Left lobe of liver (tissue), 2 donors: ENCODE results near the gene NUF2. TPM values are rescaled to one million over a fixed set of nuclear protein-coding genes. Genes with fewer than 3 reads are reported as not detected.

Experiments
- ATAC-seq: fragments of 200-7000 bp; cut with Tn5 transposase; one replicate; pipeline ENCODE4 v1.9.1; 2020; ENCODE audit warnings: mild to moderate bottlenecking, moderate library complexity
- DNase-seq: peaks from one replicate; pipeline ENCODE4 v3.0.0-alpha.2; 2020; ENCODE audit warnings: low spot score
- total RNA-seq: library from RNA; stranded (reverse); gene quantifications from one replicate; pipeline ENCODE4 v1.2.1, GENCODE V29; 2021
- donor health status: DM: no; HTN: no; CAD: no; lungs with moderate emphysema.
- donor health status: DM: no; HTN: yes; CAD: no.

The NUF2 gene
- total RNA-seq, 1 donor from 2014 or later, result 0.45 TPM

DNA sequence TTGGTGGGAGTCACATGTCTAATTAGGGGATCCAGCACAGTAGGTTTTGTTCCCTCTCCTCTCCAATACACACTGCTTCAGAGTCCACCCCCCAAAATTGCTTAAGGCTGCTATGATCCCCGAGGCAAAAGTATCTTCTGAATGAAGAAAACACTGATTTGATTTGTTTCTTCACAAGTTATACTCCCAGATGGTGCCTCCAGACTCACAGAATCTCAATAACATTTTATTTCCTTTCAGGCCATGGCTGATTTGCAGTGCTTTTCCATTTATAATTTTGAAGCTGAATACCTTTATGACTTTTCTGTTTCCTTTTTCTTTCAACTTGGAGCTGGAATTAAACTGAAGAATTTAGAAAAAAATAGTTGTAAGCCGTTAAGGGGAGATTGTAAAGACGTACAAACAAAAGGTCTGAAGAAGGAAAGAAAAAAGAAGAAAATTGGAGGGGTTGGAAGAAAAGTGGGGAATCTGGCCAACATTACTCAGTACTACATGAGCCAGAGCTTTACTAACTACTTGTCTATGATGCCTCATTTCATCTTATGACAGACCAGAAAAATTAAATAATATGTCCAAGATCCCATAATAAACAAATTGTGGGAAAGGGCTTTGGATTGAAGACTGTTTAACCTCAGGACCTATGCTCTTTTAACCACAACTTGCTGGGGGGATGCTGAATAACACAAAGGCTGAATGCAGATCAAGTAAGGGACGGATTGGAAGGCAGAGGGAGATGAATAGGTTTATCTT is 75.9 kb downstream of the NUF2 start:
- DNase-seq (no peak), ATAC-seq (no peak)

DNA sequence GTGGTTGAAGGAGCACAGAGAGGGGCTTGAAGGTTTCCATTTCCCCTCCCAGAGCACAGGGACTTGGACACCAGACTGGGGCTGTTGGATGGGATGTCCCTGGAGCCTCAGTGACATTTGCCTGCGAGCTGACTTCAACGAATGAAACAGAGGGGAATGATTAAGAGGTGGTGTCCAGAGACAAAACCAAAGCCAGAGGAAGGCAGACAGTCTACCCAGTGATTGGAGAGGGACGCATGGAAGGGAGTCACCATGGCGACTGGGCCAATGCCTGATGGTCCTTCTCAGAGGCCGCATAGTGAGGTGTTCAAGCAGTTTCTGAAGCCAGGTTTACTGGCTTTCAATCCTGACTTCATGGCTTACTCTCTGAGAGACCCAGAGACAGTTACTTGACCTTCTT is 77.2 kb downstream of the NUF2 start:
- DNase-seq (no peak), ATAC-seq (no peak)

DNA sequence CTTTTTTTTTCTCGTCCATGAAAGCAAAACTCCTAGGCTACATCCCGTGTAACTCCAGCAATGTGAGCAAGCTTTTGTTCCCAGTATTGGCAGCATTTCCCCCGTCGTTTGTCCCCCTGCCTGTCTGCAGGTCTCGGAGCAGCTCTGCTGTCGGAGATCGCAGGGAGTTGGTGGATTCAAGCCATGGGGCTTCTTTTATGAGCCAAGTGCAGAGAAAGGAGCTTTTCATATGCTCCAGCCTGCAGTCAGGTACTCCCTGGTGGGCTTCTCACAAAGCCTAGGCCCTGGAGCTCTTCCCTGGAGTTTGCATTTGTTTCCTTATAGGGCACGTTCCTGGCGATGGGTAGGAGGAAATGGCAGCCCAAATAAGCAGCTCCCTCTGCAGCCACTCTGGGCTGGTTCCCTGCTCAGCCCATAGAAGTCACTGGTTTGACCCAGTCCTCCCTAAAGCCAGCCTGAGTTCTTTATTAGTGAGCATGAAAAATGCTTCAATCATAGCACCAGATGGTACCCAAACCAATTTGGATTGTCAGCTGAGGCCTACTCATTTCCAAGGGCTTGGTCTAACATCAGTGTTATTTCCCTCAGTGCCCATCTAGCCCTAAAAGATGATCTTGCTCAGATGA is 78.3 kb downstream of the NUF2 start:
- ATAC-seq (no peak), DNase-seq (no peak)

DNA sequence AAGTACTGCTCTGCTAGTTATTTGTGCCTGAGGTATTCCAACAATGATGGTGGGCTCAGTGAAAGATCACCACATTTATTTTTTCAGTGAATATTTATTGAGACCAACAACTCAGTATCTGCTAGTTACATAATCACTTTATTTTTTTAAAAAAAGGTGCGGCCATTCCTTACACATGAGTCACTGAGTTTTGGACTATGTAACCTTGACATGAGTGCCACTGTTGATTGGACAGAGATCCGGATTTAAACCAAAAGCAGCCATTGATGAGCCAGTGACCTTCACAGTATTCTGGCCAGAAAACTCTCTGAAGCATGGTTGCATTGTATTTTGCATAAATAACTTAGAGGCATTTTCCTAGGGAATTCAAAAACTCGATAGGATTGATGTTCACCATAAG is 79.5 kb downstream of the NUF2 start:
- DNase-seq (no peak), ATAC-seq (no peak)

Other genes with a start within 250 kb of the NUF2 start
- gene RGS5, start 119.0 kb upstream of the NUF2 start, total RNA-seq, result 10.1 TPM